GM18505 (cell line): Measurements from ENCODE around the gene GRB2.
"Not testable (repeated sequence)": the region's sequence is repeated elsewhere in the genome, so short reads cannot be mapped to it uniquely, and the experiment has no call there.

Source experiments
- ATAC-seq: cut with Tn5 transposase; IDR thresholded peaks from one replicate; pipeline ENCODE4 v1.9.1; 2021; ENCODE audit not compliant: unreplicated experiment
- POLR2A ChIP-seq: IDR thresholded peaks from 4 replicates; pipeline ENCODE4 v1.6.1; 2011; ENCODE audit warnings: borderline replicate concordance; ENCODE audit not compliant: insufficient read depth, insufficient read length; ENCODE audit errors: extremely low read depth

GRB2 gene

DNA sequence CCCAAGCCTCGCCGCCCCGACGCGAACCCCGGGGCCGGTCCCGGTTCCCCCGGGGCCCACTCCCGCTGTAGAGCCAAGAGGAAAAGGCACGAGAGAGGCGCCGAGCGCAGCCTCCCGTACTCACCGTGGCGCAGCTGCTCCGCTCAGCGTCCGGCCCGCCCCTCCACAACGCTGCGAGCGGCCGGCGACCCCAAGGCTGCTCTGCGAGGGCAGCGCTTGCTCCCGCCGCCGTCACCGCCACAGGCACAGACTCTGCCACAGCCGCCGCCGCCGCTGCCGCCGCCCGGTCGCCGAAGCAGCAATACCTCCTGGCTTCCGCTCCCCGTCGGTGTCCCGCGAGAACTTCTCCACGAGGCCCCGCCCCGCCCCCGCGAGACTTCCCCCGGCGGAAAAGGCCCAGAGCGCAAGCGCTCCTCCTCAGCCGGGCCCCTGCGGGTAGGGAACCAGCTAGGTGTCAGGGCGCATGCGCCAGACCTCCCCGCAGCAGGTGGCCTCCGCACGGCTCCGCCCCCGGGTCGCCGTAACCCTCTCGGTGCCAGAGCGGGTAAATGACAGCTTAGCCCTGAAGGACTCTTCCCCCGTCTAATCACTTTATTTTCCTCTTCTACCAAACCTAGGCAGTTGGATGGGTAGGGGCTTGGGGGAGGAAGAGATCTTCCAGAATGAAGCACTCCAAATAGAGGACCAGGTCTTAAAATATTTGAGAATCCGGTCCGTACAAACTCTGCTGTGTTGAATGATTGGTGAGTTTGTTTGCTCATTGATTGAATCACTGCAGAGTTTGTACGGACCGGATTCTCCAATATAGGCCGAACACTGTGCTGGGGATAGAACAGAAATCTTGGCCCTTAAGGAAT, at the start of gene GRB2:
GRB2 (minus strand) TSS at position 314 of the 857 bp plus-strand sequence. CDS start 12,050 bp downstream, outside the sequence.
- ATAC-seq, result peak; percentile 75
- peak; percentile 94 for TF ChIP-seq POLR2A

GRCh38 chr17:75454672-75455071, 49.2 kb upstream of the GRB2 start:
- ATAC-seq, result not testable (repeated sequence)

GRCh38 chr17:75454193-75454592, 48.7 kb upstream of the GRB2 start:
- no peak for TF ChIP-seq POLR2A
- no peak for ATAC-seq

- no peak for ATAC-seq
- TF ChIP-seq POLR2A, result no peak
These were observed 44.8 kb upstream of the GRB2 start for GRCh38 chr17:75450270-75450669.

DNA sequence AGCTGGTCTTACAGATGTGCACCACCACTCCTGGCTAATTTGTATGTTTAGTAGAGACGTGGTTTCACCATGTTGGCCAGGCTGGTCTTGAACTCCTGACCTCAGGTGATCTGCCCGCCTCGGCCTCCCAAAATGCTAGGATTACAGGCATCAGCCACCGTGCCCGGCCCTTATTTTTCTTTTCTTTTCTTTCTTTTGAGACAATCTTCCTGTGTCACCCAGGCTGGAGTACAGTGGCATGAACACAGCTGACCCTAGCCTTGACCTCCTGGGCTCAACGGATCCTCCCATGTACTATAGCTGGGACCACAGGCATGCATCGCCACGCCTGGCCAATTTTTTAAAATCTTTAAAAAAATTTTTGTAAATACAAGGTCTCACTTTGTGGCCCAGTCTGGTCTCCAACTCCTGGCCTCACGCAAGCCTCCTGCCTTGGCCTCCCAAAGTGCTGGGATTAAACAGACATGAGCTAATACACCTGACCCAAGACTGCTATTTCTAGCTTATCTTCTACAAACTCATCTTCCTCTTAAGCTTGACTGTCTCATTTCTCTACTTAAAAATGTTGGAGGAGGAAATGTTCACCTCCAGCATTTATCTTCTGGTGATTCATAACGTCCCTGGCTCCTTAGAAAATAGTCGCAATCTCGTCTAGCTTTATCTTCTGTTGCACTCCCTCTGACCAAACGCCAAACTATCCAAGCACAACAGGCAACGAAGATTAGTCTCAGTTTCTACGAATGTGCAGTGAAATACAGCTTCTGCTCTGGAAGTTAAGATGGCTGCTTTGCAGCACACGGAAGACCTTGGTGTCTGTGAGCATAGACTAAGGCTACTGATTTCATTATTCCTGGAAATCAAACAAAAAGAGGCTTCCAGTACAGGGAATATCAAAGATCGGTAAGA, 42.7 kb upstream of the GRB2 start:
- no peak for ATAC-seq
- no peak for TF ChIP-seq POLR2A

GRCh38 chr17:75445896-75446295, 40.4 kb upstream of the GRB2 start:
- ATAC-seq, result not testable (repeated sequence)

DNA sequence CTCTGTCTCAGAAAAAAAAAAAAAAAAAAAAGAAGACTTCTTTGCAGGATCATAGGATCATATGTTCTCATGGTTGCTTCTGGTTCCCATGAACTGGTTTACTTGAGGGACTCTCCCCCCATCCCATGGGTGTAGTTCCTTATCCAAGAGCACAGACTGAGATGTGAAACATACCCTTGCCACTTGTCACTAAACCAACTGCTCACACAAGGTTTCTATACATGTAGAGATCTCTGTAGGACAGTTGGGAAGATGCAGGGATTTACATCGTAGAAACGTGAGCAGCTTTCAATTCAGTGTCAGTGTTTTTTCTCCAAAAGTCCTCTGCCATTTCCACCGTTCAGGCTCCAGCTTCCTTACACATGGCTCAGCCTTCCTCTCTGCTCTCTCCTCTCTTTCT, 39.8 kb upstream of the GRB2 start:
- no peak for ATAC-seq
- TF ChIP-seq POLR2A, result no peak

DNA sequence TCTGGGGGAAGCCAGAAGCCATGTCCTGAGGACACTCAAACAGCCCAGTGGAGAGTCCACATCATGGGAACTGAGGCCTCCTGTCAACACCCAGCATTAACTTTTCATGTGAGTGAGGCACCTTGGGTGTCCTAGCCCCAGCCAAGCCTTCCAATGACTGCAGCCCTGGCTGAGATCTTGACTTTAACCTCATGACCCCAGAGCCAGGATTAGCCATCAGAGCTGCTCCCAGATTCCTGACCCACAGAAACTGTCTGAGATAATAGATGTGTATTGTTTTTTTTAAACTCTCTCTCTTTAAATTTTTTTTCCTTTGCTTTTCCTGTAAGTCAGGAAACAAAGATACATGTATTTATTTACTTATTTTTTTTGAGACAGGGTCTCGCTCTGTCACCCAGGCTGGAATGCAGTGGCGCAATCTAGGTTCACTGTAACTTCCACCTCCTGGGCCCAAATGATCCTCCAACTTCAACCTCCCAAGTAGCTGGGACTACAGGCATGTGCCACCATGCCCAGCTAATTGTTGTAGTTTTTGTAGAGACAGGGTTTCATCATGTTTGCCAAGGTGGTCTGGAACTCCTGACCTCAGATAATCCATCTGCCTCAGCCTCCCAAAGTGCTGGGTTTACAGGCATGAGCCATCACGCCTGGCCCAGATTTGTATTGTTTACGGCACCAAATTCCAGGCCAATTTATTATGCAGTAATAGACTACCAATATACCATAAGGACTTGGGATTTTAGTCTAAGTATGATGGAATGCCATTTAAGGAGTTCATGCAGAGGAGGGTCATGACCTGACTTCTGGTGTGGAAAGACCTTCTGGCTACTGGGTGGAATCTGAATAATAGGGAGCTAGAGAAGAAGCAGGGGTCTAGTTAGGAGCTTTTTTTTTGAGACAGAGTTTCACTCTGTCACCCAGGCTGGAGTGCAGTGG, 37.0 kb upstream of the GRB2 start:
- TF ChIP-seq POLR2A, result no peak
- ATAC-seq, result no peak

GRCh38 chr17:75440738-75441448, 35.4 kb upstream of the GRB2 start:
- no peak for ATAC-seq
- no peak for TF ChIP-seq POLR2A

- ATAC-seq, result no peak
- no peak for TF ChIP-seq POLR2A
These were observed 33.8 kb upstream of the GRB2 start for GRCh38 chr17:75439287-75439686.

- not testable (repeated sequence) for ATAC-seq
These were observed 31.9 kb upstream of the GRB2 start for GRCh38 chr17:75437404-75437803.

- not testable (repeated sequence) for ATAC-seq
These were observed 29.0 kb upstream of the GRB2 start for GRCh38 chr17:75434433-75434832.

DNA sequence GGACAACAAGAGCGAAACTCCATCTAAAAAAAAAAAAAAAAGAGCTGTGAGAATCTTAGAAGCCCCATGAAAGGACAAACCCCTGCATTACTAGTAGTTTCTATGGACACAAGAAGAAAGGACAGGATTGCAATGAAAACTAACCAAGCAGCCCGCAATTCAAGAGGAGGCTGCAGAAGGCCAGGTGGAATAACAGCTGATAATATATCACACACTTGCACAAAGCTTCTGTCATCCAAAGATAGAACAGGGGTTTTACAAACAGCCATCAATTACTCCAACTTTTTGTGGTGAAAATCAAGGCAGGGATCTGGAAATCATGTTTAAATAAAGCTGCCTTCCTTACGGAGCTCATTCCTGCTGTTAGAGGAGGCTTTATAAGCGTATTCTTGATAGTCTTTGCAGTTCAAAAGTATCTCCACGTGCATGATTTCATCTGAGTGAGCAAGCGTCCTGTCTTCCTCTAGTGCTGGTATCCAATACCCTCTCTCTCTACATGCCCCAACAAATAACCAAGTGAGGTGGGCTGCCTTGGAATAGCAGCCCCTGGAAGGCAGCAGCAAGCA, 27.8 kb upstream of the GRB2 start:
- TF ChIP-seq POLR2A, result no peak
- no peak for ATAC-seq
